ENCODE data around the gene LRRC37B.
"Not testable (repeated sequence)": the region's sequence is repeated elsewhere in the genome, so short reads cannot be mapped to it uniquely, and the experiment has no call there.

DNA sequence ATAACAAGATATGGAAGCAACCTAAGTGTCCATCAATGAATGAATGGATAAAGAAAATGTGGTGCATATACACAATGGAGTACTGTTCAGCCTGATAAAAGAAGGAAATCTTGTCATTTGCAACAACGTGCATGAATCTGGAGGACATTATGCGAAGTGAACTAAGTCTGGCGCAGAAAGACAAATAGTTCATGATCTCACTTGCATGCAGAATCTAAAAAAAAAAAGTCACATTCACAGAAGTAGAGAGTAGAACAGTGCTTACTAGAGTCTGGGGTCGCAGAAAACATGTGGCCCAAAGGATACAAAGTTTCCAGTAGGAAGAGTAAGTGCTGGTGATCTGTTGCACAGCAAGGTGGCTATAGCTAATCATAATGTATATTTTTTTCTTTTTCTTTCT lies 65.9 kb downstream of the LRRC37B start:
- TF ChIP-seq, protein P1, sequence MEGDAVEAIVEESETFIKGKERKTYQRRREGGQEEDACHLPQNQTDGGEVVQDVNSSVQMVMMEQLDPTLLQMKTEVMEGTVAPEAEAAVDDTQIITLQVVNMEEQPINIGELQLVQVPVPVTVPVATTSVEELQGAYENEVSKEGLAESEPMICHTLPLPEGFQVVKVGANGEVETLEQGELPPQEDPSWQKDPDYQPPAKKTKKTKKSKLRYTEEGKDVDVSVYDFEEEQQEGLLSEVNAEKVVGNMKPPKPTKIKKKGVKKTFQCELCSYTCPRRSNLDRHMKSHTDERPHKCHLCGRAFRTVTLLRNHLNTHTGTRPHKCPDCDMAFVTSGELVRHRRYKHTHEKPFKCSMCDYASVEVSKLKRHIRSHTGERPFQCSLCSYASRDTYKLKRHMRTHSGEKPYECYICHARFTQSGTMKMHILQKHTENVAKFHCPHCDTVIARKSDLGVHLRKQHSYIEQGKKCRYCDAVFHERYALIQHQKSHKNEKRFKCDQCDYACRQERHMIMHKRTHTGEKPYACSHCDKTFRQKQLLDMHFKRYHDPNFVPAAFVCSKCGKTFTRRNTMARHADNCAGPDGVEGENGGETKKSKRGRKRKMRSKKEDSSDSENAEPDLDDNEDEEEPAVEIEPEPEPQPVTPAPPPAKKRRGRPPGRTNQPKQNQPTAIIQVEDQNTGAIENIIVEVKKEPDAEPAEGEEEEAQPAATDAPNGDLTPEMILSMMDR (IDR thresholded peaks at IDR 0.05 in 2 of 3, conservative IDR thresholded peaks at IDR 0.05 in 1 of 3; ENCODE audit: borderline replicate concordance in 1 of 3, insufficient read depth in 1 of 3, low read depth in 2 of 3, low read length in 2 of 3), result not testable (repeated sequence)
- TF ChIP-seq CEBPB (IDR thresholded peaks at IDR 0.05; ENCODE audit: low read depth); SIN3A (IDR thresholded peaks at IDR 0.05; ENCODE audit: low read depth); ZFX (IDR thresholded peaks at IDR 0.05); EZH2phosphoT487 (IDR thresholded peaks at IDR 0.05; ENCODE audit: borderline replicate concordance); SP1 (IDR thresholded peaks at IDR 0.05; ENCODE audit: low read depth); ZNF274 (IDR thresholded peaks at IDR 0.05; ENCODE audit: low read depth, low read length); POLR2A (IDR thresholded peaks at IDR 0.05; ENCODE audit: borderline replicate concordance, extremely low read depth, insufficient read depth, insufficient read length): not testable (repeated sequence)
- TF ChIP-seq, protein P2, sequence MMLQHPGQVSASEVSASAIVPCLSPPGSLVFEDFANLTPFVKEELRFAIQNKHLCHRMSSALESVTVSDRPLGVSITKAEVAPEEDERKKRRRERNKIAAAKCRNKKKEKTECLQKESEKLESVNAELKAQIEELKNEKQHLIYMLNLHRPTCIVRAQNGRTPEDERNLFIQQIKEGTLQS (IDR thresholded peaks at IDR 0.05), result not testable (repeated sequence)
- TF ChIP-seq, protein P3, sequence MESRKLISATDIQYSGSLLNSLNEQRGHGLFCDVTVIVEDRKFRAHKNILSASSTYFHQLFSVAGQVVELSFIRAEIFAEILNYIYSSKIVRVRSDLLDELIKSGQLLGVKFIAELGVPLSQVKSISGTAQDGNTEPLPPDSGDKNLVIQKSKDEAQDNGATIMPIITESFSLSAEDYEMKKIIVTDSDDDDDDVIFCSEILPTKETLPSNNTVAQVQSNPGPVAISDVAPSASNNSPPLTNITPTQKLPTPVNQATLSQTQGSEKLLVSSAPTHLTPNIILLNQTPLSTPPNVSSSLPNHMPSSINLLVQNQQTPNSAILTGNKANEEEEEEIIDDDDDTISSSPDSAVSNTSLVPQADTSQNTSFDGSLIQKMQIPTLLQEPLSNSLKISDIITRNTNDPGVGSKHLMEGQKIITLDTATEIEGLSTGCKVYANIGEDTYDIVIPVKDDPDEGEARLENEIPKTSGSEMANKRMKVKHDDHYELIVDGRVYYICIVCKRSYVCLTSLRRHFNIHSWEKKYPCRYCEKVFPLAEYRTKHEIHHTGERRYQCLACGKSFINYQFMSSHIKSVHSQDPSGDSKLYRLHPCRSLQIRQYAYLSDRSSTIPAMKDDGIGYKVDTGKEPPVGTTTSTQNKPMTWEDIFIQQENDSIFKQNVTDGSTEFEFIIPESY (IDR thresholded peaks at IDR 0.05; ENCODE audit: extremely low read depth, insufficient replicate concordance, low read length), result not testable (repeated sequence)

Measured in HCT116 (cell line).